ENCODE measurements around the gene IL9.

DNA sequence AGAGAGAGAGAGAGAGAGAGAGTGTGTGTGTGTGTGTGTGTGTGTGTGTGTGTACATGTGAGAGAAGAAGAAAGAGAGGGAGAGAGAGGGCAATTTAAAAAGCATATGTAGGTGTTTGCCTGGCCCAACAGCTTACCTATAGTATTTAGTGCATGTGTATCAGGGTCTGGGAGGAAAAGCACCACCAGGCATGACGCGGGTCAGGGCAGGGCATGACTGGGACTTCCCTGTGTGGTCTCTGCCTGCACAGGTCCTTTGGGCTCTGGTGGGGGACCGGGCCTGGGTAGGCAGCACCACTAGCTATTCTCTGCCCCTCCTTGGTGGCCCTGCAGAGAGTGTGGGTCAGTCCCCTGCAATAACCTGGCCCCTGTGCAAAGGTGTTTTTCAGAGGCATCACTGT, 16.1 kb downstream of the IL9 start:
- TF ChIP-seq, protein P1, sequence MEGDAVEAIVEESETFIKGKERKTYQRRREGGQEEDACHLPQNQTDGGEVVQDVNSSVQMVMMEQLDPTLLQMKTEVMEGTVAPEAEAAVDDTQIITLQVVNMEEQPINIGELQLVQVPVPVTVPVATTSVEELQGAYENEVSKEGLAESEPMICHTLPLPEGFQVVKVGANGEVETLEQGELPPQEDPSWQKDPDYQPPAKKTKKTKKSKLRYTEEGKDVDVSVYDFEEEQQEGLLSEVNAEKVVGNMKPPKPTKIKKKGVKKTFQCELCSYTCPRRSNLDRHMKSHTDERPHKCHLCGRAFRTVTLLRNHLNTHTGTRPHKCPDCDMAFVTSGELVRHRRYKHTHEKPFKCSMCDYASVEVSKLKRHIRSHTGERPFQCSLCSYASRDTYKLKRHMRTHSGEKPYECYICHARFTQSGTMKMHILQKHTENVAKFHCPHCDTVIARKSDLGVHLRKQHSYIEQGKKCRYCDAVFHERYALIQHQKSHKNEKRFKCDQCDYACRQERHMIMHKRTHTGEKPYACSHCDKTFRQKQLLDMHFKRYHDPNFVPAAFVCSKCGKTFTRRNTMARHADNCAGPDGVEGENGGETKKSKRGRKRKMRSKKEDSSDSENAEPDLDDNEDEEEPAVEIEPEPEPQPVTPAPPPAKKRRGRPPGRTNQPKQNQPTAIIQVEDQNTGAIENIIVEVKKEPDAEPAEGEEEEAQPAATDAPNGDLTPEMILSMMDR (conservative IDR thresholded peaks at IDR 0.05 in 1 of 2, IDR thresholded peaks at IDR 0.05 in 1 of 2; ENCODE audit: low read depth in 1 of 2, low read length in 2 of 2) = no peak
- no peak for TF ChIP-seq EZH2 (IDR thresholded peaks at IDR 0.05; ENCODE audit: low read length, missing control alignments)

Measured in fibroblast of lung (primary cell).